Activated CD8-positive, alpha-beta T cell treated with anti-CD3 and anti-CD28 coated beads, Interleukin-2, amount 10 ng/mL, durations not matched to agents 7 days and 5 days (primary cell): ENCODE data around the gene ATRN. TPM values are rescaled to one million over a fixed set of nuclear protein-coding genes. Genes with fewer than 3 reads are reported as not detected.

Source experiments
- ATAC-seq: fragments of 150-1000 bp; cut with Tn5 transposase; one replicate; pipeline ENCODE4 v1.10.0; 2021; ENCODE audit warnings: moderate library complexity
- CTCF ChIA-PET: fragments of 350-600 bp; sonication (Branson Sonifier 250); formaldehyde crosslinking; loops from one replicate; lab custom pipeline; 2021; ENCODE audit warnings: antibody characterized with exemption; lab: Charles Lee
- POLR2A ChIA-PET: fragments of 350-600 bp; sonication (Branson Sonifier 250); formaldehyde crosslinking; loops from one replicate; lab custom pipeline; 2021; ENCODE audit warnings: antibody characterized with exemption; lab: Charles Lee
- DNase-seq: peaks from one replicate; pipeline ENCODE4 v3.0.0-alpha.2; 2020
- H3K27ac Mint-ChIP-seq: one replicate; pipeline ENCODE4 v1.8.0; 2021; ENCODE audit warnings: mild to moderate bottlenecking, mixed read lengths
- H3K27me3 Mint-ChIP-seq: one replicate; pipeline ENCODE4 v1.8.0; 2021; ENCODE audit warnings: low read depth, mixed read lengths
- H3K36me3 Mint-ChIP-seq: one replicate; pipeline ENCODE4 v1.8.0; 2021; ENCODE audit warnings: low read depth, mixed read lengths
- H3K4me1 Mint-ChIP-seq: one replicate; pipeline ENCODE4 v1.8.0; 2021; ENCODE audit warnings: low read depth, mixed read lengths
- H3K4me3 Mint-ChIP-seq: one replicate; pipeline ENCODE4 v1.8.0; 2021; ENCODE audit warnings: mild to moderate bottlenecking, mixed read lengths
- H3K9me3 Mint-ChIP-seq: one replicate; pipeline ENCODE4 v1.8.0; 2022; ENCODE audit warnings: mixed read lengths; ENCODE audit not compliant: insufficient read depth
- total RNA-seq, 2 experiments: library from RNA; stranded (reverse); gene quantifications; one replicate each; pipeline ENCODE4 v1.2.3, GENCODE V29; 2021

Gene ATRN
- total RNA-seq, 2 experiments from 2014 or later: 8.1 to 8.5 TPM

DNA sequence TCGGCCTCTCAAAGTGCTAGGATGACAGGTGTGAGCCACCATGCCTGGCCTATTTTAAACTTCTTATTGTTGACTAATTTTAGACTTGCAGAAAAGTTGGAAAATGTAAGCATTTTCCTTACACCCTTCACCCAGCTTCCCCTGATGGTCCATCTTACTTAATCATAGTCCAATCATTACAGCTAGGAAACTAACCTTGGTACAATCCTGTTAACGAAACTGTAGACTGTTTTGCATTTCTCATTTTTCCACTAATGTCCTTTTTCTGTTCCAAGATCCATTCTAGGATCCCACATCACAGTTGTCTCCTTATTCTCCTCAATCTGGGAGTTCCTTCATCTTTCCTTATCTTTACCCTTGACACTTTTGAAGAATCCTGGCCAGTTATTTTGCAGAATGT is 193.0 kb downstream of the ATRN start:
- Mint-ChIP-seq H3K4me3 (no peak overlapping the region), H3K36me3 (no peaks in the 10 kb centered on the region), H3K4me1 (peaks cover 42% of the 10 kb centered on the region), H3K27me3 (peaks cover 69% of the 10 kb centered on the region), H3K9me3 (no peaks in the 10 kb centered on the region), H3K27ac (no peak overlapping the region)
- DNase-seq: no peak
- POLR2A ChIA-PET: no interaction called here
- ATAC-seq: no peak
- CTCF ChIA-PET: interaction anchor here (5.9 kb wide), 1 partner anchor 13 kb away, joined by 49 read pairs; no protein-coding TSS in a partner anchor

DNA sequence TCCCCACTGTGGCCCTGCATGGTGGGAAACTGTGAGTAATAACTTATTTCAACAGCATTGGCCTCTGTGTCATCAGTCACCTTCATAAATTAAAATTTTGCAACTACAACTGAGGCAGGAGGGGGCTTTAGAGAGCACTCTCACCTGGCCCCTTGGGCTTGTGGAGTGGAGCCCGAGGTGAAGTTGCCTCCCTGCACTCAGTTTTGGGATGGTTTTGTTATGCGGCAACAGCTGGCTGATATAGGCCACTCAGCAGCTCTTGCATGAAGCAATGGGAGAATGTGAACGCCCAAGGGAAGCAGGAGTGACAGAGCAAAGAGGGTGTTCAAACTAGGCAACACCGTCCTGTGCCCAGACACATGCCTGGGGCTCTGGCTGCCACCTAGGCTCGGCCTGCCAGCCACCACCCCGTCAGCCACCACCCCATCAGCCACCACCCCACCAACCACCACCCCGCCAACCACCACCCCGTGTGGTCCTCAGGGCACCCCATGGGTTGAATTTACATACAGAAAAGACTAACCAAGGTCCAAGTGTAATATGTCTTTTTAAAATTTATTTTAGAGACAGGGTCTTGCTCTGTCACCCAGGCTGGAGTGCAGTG is 196.7 kb downstream of the ATRN start:
- Mint-ChIP-seq H3K27me3 (peaks cover 68% of the 10 kb centered on the region), H3K4me3 (no peak overlapping the region), H3K27ac (peak overlapping the region; percentile 47), H3K4me1 (peaks cover 33% of the 10 kb centered on the region), H3K36me3 (no peaks in the 10 kb centered on the region), H3K9me3 (no peaks in the 10 kb centered on the region)
- no peak for DNase-seq
- ATAC-seq: no peak
- ChIA-PET CTCF (interaction anchor here (1.3 to 5.9 kb wide), 3 partner anchors 9 to 100 kb away, joined by 4 to 49 read pairs (median 4); partner anchors contain the start of gene ADISSP), POLR2A (no interaction called here)

DNA sequence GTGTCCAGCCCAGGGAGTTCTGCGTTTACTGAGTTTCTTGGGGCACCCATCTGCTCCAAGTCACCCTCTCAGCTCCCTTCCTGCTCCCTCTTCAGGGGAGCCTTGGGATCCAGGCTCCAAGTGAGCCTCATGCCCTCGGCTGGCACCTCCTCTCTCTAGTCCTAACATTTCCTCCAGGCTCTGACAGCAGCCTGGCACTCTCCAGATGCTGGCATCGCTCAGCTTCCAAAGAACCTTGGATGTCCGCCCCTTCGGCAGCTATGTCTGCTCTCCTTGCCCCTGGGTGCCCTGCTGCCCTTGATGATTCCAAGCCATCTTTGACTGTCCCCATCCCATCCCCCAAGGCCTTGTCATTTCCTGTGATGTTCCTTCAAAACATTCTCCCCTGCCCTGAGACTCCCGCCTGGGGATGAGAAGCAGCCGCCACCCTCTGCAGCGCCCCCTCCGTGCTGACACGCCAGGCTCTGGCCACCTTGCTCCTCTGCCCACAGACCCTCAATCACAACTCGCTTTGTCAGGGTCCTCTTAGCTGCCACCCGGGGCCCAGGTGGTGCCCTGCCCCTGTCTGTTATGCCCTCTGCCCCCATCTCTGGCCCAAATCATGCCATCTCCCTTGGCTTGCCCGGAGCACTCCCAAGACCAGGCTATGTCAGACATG is 199.0 kb downstream of the ATRN start:
- DNase-seq (no peak), ATAC-seq (no peak)
- Mint-ChIP-seq H3K36me3 (no peaks in the 10 kb centered on the region), H3K4me3 (no peak overlapping the region), H3K9me3 (no peaks in the 10 kb centered on the region), H3K4me1 (peaks cover 34% of the 10 kb centered on the region), H3K27me3 (peaks cover 62% of the 10 kb centered on the region), H3K27ac (no peak overlapping the region)
- ChIA-PET POLR2A (no interaction called here), CTCF (no interaction called here)

DNA sequence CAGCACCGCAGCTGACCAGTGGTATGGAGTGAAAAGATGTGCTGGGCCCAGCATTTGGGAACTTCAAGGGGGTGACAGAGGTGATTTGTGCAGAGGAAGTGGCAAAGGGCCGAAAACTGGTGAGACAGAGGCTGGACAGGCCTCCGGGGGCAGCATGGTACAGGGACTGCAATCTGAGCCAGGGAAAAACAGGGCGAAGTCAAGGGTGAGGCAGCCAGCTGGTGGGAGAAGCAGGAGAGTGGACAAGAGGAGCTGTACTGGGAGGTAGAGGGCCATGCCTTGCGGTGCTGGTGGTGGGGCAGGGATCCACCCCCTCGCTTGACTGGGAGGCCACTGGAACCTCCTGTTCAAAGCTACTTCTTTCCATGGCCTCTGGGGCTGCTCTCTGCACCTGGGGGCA is 199.7 kb downstream of the ATRN start:
- H3K27me3 Mint-ChIP-seq: peaks cover 66% of the 10 kb centered on the region
- no peak for DNase-seq

DNA sequence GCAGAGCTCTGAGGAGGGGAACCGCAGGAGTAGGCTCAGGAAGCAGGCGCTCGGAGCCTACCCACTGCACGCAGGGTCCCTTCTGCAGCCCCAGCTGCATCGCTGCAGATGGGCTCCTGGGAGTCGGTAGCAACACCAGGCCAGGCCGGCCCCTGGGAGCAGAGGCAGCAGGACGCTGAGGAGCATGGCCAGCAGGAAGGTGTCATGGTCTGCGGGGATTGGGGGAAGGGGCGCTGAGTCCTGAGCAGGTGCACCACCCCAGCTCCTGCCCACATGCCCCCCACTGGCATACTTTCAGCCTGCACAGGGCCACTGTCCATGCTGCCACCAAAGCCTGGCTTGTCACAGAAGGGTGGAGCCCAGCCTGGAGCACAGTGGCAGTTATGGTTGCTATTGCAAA is 200.1 kb downstream of the ATRN start:
- Mint-ChIP-seq H3K27me3 (peaks cover 70% of the 10 kb centered on the region), H3K9me3 (no peaks in the 10 kb centered on the region), H3K4me1 (peaks cover 23% of the 10 kb centered on the region), H3K4me3 (no peak overlapping the region), H3K36me3 (no peaks in the 10 kb centered on the region), H3K27ac (no peak overlapping the region)
- ChIA-PET POLR2A (no interaction called here), CTCF (interaction anchor here (1.3 kb wide), 1 partner anchor 40 kb away, joined by 5 read pairs; no protein-coding TSS in a partner anchor)
- ATAC-seq (no peak), DNase-seq (no peak)

More for the DNA sequence above, 199.7 kb downstream of the ATRN start:
- Mint-ChIP-seq H3K27ac (no peak overlapping the region), H3K4me1 (peaks cover 27% of the 10 kb centered on the region), H3K4me3 (no peak overlapping the region), H3K36me3 (no peaks in the 10 kb centered on the region), H3K9me3 (no peaks in the 10 kb centered on the region)
- no peak for ATAC-seq
- CTCF ChIA-PET: no interaction called here
- POLR2A ChIA-PET: no interaction called here

DNA sequence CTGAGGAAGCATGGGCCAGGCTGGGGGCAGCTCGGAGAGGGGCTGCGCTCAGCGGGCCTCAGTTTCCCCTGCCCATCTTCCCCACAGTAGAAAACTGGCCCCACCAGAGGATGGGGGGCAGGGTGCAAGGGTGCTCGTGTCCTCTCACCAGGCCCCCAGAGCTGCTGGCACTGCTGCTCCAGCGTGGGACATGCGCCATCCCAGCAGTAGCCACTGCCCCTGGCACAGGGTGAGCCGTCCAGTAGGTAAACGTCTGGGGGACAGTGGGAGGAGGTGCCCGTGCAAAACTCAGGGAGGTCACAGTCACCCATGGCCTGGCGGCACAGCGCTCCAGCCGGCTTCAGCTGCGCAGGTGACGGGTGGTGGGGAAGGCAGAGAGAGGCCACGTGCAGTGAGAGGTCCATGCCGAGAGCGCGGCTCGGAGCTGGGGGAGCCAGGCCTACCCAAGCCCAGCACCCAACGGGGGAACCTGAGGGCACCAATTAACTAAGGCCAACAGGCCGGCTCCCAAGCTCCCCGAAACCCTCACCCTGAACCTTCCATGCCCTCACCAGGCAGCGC is 201.2 kb downstream of the ATRN start:
- Mint-ChIP-seq H3K27ac (no peak overlapping the region), H3K4me1 (peaks cover 12% of the 10 kb centered on the region), H3K9me3 (no peaks in the 10 kb centered on the region), H3K4me3 (no peak overlapping the region), H3K36me3 (no peaks in the 10 kb centered on the region), H3K27me3 (peaks cover 73% of the 10 kb centered on the region)
- DNase-seq: no peak
- CTCF ChIA-PET: interaction anchor here (1.1 to 1.3 kb wide), 3 partner anchors 24 to 59 kb away, joined by 3 to 5 read pairs (median 3); no protein-coding TSS in a partner anchor
- POLR2A ChIA-PET: no interaction called here
- ATAC-seq: no peak

DNA sequence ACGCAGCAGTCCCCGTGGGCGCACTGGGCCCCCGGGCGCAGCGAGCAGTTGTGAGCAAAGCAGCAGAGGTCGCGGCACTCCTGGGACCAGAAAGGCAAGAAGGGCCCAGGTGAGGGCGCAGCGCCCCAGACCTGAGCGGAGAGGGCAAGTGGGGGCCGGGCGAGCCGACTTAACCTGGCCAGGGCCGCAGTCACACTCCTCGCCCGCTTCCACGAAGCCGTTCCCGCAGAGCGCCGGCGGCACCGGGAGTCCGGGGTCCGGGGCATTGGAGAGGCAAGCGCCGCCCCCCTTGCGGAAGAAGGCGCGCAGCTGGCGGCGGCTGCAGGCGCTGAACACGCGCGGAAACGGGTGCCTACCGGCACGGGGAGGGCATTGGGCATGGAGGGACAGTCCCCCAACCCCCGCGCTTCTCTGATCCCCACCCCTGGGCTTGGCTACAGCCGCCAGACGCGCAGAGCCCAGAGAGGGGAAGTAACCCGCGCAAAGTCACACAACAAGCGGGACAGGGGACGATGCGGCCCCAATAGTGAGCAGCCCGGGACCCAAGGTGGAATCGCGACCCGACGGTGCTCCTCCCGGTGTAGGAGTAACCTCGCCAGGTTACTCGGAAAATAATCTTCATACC is 201.8 kb downstream of the ATRN start:
- H3K27me3 Mint-ChIP-seq: peaks cover 70% of the 10 kb centered on the region
- no peaks in the 10 kb centered on the region for H3K36me3 Mint-ChIP-seq
- ChIA-PET CTCF (interaction anchor here (1.1 to 1.2 kb wide), 2 partner anchors 24 to 59 kb away, joined by 3 read pairs; no protein-coding TSS in a partner anchor), POLR2A (interaction anchor here (0.6 kb wide), 1 partner anchor 54 kb away, joined by 3 read pairs; no protein-coding TSS in a partner anchor)
- H3K4me1 Mint-ChIP-seq: peaks cover 7% of the 10 kb centered on the region
- no peak overlapping the region for H3K4me3 Mint-ChIP-seq
- no peak for DNase-seq
- peak; percentile 32 for ATAC-seq
- H3K9me3 Mint-ChIP-seq: no peaks in the 10 kb centered on the region
- no peak overlapping the region for H3K27ac Mint-ChIP-seq

DNA sequence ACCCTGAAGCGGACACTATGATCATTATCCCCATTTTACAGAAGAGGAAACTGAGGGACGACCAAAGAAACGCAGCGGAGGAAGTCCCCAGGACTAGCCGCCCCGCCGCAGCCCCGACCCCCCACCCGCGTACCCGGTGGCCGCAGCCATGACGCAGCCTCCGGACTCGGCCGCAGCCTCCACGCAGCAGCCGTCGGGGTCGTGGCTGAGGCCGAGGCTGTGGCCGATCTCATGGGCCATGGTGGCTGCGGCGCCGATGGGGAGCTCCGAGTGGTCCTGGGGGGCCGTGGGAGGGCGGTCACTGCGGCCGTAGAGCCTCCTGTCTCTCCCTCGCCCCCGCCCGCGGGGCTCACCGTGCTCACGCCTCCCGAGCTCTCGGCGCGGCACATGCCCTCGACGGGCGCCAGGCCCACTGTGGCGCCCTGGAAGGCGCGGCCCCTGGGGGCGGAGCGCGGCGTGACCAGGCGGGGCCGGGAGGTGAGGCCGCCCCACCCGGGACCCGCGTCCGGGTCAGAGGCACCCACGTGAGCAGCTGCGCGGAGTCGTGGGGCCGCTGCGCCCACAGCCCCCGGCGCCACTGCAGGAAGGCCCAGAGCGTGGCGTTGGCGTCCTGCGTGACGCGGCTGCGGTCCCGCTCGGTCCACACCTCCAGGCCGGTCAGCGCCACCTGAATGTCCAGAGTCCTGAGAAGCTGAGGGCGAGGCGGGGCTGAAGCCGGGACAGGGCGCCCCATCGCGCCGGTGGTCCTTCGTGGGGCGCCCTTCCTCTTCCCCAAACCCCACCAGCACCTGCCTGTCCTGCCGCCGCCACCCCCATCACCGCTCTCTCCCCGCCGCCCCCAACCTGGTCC is 202.6 kb downstream of the ATRN start:
- Mint-ChIP-seq H3K4me3 (no peak overlapping the region), H3K27me3 (peaks cover 63% of the 10 kb centered on the region), H3K27ac (no peak overlapping the region), H3K4me1 (peaks cover 7% of the 10 kb centered on the region), H3K36me3 (no peaks in the 10 kb centered on the region), H3K9me3 (no peaks in the 10 kb centered on the region)
- no peak for ATAC-seq
- CTCF ChIA-PET: interaction anchor here (1.2 to 1.3 kb wide), 2 partner anchors 8 to 60 kb away, joined by 3 to 5 read pairs; no protein-coding TSS in a partner anchor
- POLR2A ChIA-PET: interaction anchor here (0.6 kb wide), 1 partner anchor 53 kb away, joined by 3 read pairs; no protein-coding TSS in a partner anchor
- DNase-seq: no peak

DNA sequence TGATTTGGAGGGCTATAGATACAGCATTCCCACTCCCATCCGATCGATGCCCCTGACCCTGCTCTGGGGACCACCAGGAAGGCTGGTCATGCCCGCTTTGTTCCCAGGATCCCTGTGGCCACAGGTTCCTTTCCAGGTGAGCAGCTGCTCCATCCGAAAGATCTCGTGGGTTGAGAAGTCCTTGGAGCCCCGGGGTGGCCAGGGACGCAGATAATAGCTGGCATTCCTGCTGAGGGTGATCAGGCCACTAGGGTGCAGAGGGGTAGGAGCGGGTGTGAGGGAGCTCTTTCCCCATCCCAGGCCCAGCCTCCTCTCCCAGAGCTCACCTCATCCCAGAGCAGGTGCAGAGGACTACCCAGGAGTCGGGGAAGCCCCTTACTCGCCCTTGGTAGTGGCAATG is 203.6 kb downstream of the ATRN start:
- Mint-ChIP-seq H3K36me3 (no peaks in the 10 kb centered on the region), H3K4me3 (no peak overlapping the region), H3K4me1 (peaks cover 7% of the 10 kb centered on the region), H3K27ac (no peak overlapping the region), H3K9me3 (no peaks in the 10 kb centered on the region), H3K27me3 (peaks cover 65% of the 10 kb centered on the region)
- ChIA-PET CTCF (interaction anchor here (1.2 to 1.3 kb wide), 2 partner anchors 9 to 37 kb away, joined by 5 to 6 read pairs; no protein-coding TSS in a partner anchor), POLR2A (interaction anchor here (0.9 kb wide), 1 partner anchor 24 kb away, joined by 3 read pairs; no protein-coding TSS in a partner anchor)
- no peak for DNase-seq
- ATAC-seq: no peak

DNA sequence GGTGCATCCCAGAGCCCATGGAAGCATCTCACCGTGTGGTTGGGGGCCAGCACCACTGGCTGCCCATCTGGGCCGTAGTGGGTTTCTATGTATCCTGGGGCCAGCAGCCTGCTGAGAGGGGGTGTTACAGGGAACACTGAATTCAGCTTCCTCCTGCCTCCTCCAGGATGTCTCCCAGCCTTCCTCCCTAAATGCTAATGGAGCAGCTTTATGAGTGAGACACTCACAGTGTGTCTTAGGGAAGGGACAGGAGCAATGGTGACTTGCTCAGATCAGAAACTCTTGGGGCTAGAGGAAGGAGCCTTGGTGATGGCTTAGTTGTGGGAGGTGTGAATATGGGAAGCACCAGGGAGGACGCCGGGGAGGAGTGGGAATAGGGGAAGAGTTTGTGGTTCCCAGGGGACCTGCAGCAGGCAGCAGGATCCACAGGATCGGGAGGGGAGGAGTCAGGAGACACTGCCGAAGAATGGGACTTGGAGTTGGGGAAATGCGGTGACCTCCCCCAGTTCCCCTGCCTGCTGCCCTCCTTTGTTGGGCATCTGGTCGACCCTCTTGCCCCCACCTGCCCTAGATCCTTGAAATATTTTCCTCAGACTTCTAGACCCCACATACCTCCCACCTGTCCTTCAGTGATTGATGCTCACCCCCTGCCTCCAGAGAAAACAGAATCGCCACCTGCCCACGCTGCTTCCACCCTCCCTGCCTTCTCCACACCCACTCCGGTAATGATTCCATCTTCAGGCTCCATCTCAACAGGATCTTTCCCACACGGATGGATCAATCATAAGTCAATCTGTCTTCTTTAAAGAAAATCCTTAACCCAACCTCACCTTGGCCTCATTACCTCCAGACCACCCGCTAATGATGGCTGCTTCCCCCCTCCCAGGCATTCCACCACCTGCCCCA is 204.4 kb downstream of the ATRN start:
- DNase-seq (no peak), ATAC-seq (no peak)
- POLR2A ChIA-PET: interaction anchor here (0.9 kb wide), 1 partner anchor 23 kb away, joined by 3 read pairs; no protein-coding TSS in a partner anchor
- Mint-ChIP-seq H3K4me1 (peaks cover 7% of the 10 kb centered on the region), H3K27me3 (peaks cover 60% of the 10 kb centered on the region), H3K27ac (no peak overlapping the region), H3K9me3 (no peaks in the 10 kb centered on the region), H3K36me3 (no peaks in the 10 kb centered on the region), H3K4me3 (no peak overlapping the region)
- CTCF ChIA-PET: interaction anchor here (1.2 to 4.7 kb wide), 9 partner anchors 9 to 180 kb away, joined by 5 to 59 read pairs (median 12); partner anchors contain the start of genes ADISSP and SIGLEC1
